Endothelial cell of umbilical vein (primary cell): ENCODE results near the gene ZG16B. TPM values are rescaled to one million over a fixed set of nuclear protein-coding genes. Genes with fewer than 3 reads are reported as not detected.

Source experiments
- BruUV-seq: library from RNA; stranded (reverse); fragments of 400-500 nt; replicated peaks from 2 replicates; lab custom pipeline; 2021; lab: Mats Ljungman, UMichigan
- CTCF ChIA-PET: fragments of 300-600, 350-600 bp; sonication (Branson Sonifier 250); formaldehyde crosslinking; loops from one replicate; lab custom pipeline; 2021; ENCODE audit warnings: antibody characterized with exemption, inconsistent platforms; lab: Charles Lee
- POLR2A ChIA-PET: fragments of 300-600, 350-600 bp; sonication (Branson Sonifier 250); formaldehyde crosslinking; loops from one replicate; lab custom pipeline; 2021; ENCODE audit warnings: antibody characterized with exemption, inconsistent platforms; lab: Charles Lee
- DNase-seq: peaks from one replicate; pipeline ENCODE4 v3.0.0-alpha.2; 2011; ENCODE audit warnings: low read depth, low spot score
- FAIRE-seq: peaks from 2 replicates; lab custom pipeline; 2011; peaks lifted over from hg19 to GRCh38; lab: Jason Lieb, UNC
- H2AFZ ChIP-seq: 2 replicates; pipeline ENCODE4 v1.6.0; 2012; ENCODE audit warnings: low read depth, low read length, control low read depth, inconsistent platforms
- H3K27ac ChIP-seq: 2 replicates; pipeline ENCODE4 v1.5.1; 2011; ENCODE audit warnings: low read depth, mild to moderate bottlenecking, control low read depth, low read length, moderate library complexity; ENCODE audit not compliant: insufficient read depth
- H3K27me3 ChIP-seq, 2 experiments: 2 replicates each; pipeline versions ENCODE4 v1.6.0 to v1.6.1; 2011; ENCODE audit warnings: low read length in 2 of 2, mixed read lengths in 1 of 2; ENCODE audit not compliant: control insufficient read depth in 2 of 2, insufficient read depth in 2 of 2
- H3K36me3 ChIP-seq, 2 experiments: 2 replicates in 1 of 2; 3 replicates in 1 of 2; pipeline ENCODE4 v1.5.1; 2011; ENCODE audit warnings: low read length in 2 of 2, mild to moderate bottlenecking in 1 of 2, moderate library complexity in 1 of 2; ENCODE audit not compliant: control insufficient read depth in 2 of 2, insufficient read depth in 2 of 2; ENCODE audit errors: extremely low read depth in 1 of 2
- H3K4me1 ChIP-seq: 3 replicates; pipeline ENCODE4 v1.5.1; 2011; ENCODE audit warnings: mild to moderate bottlenecking, low read length; ENCODE audit not compliant: control insufficient read depth, insufficient read depth; ENCODE audit errors: extremely low read depth
- H3K4me2 ChIP-seq: 2 replicates; pipeline ENCODE4 v1.6.1; 2011; ENCODE audit warnings: low read length, control low read depth, mixed read lengths; ENCODE audit not compliant: insufficient read depth
- H3K4me3 ChIP-seq, 3 experiments: fragments of 200-600 bp in 1 of 3; sonication (generic), shearing (Covaris generic) in 1 of 3; replicated peaks in 1 of 3; 2 replicates each; pipeline ENCODE4 v1.5.1; 2011 to 2016; ENCODE audit warnings: control low read depth in 3 of 3, low read length in 3 of 3, mild to moderate bottlenecking in 2 of 3, inconsistent platforms in 1 of 3, low read depth in 1 of 3, moderate library complexity in 1 of 3; ENCODE audit not compliant: insufficient read depth in 1 of 3
- H3K79me2 ChIP-seq: 2 replicates; pipeline ENCODE4 v1.6.0; 2012; ENCODE audit warnings: low read length, inconsistent platforms; ENCODE audit not compliant: control insufficient read depth, insufficient read depth
- H3K9ac ChIP-seq: replicated peaks from 2 replicates; pipeline ENCODE3; 2011; ENCODE audit warnings: low read length, control low read depth; ENCODE audit not compliant: insufficient read depth; ENCODE audit errors: extremely low read depth
- H3K9me1 ChIP-seq: replicated peaks from 3 replicates; pipeline ENCODE4 v1.6.0; 2011; ENCODE audit warnings: mild to moderate bottlenecking, low read length; ENCODE audit not compliant: control insufficient read depth, insufficient read depth; ENCODE audit errors: extremely low read depth
- H3K9me3 ChIP-seq: replicated peaks from 2 replicates; pipeline ENCODE4 v1.5.1; 2012; ENCODE audit warnings: low read length, inconsistent platforms; ENCODE audit not compliant: control insufficient read depth, insufficient read depth
- H4K20me1 ChIP-seq: replicated peaks from 2 replicates; pipeline ENCODE3; 2011; ENCODE audit warnings: mild to moderate bottlenecking, low read length; ENCODE audit not compliant: control insufficient read depth, insufficient read depth; ENCODE audit errors: extremely low read depth
- EZH2 ChIP-seq: IDR thresholded peaks from 2 replicates; pipeline ENCODE4 v1.6.1; 2012; ENCODE audit warnings: borderline replicate concordance, low read depth, mild to moderate bottlenecking, moderate library complexity, low read length, inconsistent platforms; ENCODE audit not compliant: severe bottlenecking
- FOS ChIP-seq: IDR thresholded peaks from 2 replicates; pipeline ENCODE4 v1.6.1; 2011; ENCODE audit warnings: mild to moderate bottlenecking, low read length, moderate library complexity, borderline replicate concordance; ENCODE audit not compliant: insufficient read depth
- GATA2 ChIP-seq: IDR thresholded peaks from 2 replicates; pipeline ENCODE4 v1.7.0; 2011; ENCODE audit warnings: low read depth, mild to moderate bottlenecking, moderate library complexity, mixed read lengths, low read length; ENCODE audit not compliant: insufficient read length, insufficient read depth
- JUN ChIP-seq: IDR thresholded peaks from 2 replicates; pipeline ENCODE4 v1.6.1; 2011; ENCODE audit warnings: borderline replicate concordance, low read depth; ENCODE audit not compliant: insufficient read length, insufficient read depth
- MYC ChIP-seq: IDR thresholded peaks from one replicate; pipeline ENCODE4 v1.6.1; 2011; ENCODE audit warnings: mild to moderate bottlenecking, low read depth, low read length
- POLR2A ChIP-seq: IDR thresholded peaks from 2 replicates; pipeline ENCODE4 v1.6.1; 2012; ENCODE audit warnings: low read depth, mild to moderate bottlenecking, control low read depth, low read length
- POLR2AphosphoS5 ChIP-seq: IDR thresholded peaks from 2 replicates; pipeline ENCODE4 v1.6.1; 2012; ENCODE audit warnings: low read depth, mild to moderate bottlenecking, control low read depth, low read length, moderate library complexity; ENCODE audit not compliant: insufficient read depth
- dilution Hi-C: fragments of 300-500 bp; cut with MboI; formaldehyde crosslinking; loops from one replicate; pipeline ENCODE4 v1.15.0; 2019; ENCODE audit warnings: low sequenced_read_pairs; ENCODE audit not compliant: extremely low pct_ligation_motif_present
- intact Hi-C: fragments of 100-400 bp; cut with micrococcal nuclease; formaldehyde crosslinking; loops from one replicate; pipeline ENCODE4 v1.10.0; 2022
- polyA plus RNA-seq, 4 experiments: library from polyadenylated mRNA; depleted of rRNA in 3 of 4; stranded (reverse) in 3 of 4; unstranded in 1 of 4; fragments of >200 nt; gene quantifications; 2 replicates each; pipeline versions ENCODE4 v1.2.1 to v1.2.3, GENCODE V29; 2011 to 2012; ENCODE audit warnings: missing spikeins in 1 of 4
- total RNA-seq: library from RNA; stranded (reverse); gene quantifications from 2 replicates; pipeline ENCODE4 v1.2.3, GENCODE V29; 2021
- TF ChIP-seq, protein P1 (sequence below): IDR thresholded peaks from 2 replicates; pipeline ENCODE4 v1.6.1; 2011; ENCODE audit not compliant: insufficient read depth, insufficient read length
- TF ChIP-seq, protein P2 (sequence below), 2 donors: IDR thresholded peaks; 1 replicate in 1 of 2; 2 replicates in 1 of 2; pipeline ENCODE4 v1.5.1; 2011; ENCODE audit warnings: low read length in 2 of 2, mild to moderate bottlenecking in 2 of 2, moderate library complexity in 2 of 2, control low read depth in 1 of 2, inconsistent platforms in 1 of 2, low read depth in 1 of 2; ENCODE audit not compliant: insufficient read depth in 1 of 2; ENCODE audit errors: extremely low read depth in 1 of 2

ZG16B gene
- total and polyA plus RNA-seq, 2 donors (not counting 3 experiments of a cell fraction or from before 2014, with no cell fraction given): 0.22 TPM; not detected in 1

DNA sequence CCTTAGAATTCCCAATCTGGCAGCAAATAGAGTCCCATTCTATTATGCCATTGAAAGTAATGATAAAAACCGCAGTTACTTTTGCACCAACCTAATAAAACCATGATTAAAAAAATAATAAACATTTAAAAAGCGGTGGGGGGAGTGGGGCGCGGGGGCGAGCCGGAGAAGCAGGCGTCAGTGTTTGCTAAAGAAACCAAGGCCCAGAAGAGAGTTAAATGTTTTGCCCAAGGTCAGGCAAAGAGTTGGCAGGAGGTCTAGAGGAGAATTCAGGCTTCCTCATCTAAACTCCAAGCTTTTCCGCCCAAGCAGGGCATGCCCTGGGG, 37.5 kb downstream of the ZG16B start:
- Histone ChIP-seq H3K79me2 (no peaks in the 10 kb centered on the region), H3K9me3 (no peaks in the 10 kb centered on the region), H3K36me3 (no peaks in the 10 kb centered on the region), H3K4me3 (peak overlapping the region in 2 of 3 experiments; percentile 34 to 45), H3K27me3 (peaks cover 0 to 2% of the 10 kb centered on the region in 2 experiments), H3K27ac (peak overlapping the region; percentile 81), H3K9me1 (no peaks in the 10 kb centered on the region), H3K4me1 (peaks cover 5% of the 10 kb centered on the region), H3K4me2 (peak overlapping the region; percentile 42), H2AFZ (peak overlapping the region; percentile 45), H4K20me1 (no peaks in the 10 kb centered on the region), H3K9ac (peak overlapping the region; percentile 80)
- CTCF ChIA-PET: interaction anchor here (0.6 to 13.6 kb wide), 21 partner anchors 11 to 147 kb away, joined by 3 to 372 read pairs (median 7); partner anchors contain the start of genes ELOB, FLYWCH1, FLYWCH2 and PAQR4
- DNase-seq (no peak), FAIRE-seq (no peak)
- TF ChIP-seq EZH2 (no peak), MYC (no peak), GATA2 (no peak), POLR2A (no peak), FOS (no peak), JUN (no peak), POLR2AphosphoS5 (no peak)
- TF ChIP-seq, protein P1, sequence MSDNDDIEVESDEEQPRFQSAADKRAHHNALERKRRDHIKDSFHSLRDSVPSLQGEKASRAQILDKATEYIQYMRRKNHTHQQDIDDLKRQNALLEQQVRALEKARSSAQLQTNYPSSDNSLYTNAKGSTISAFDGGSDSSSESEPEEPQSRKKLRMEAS: no peak
- TF ChIP-seq, protein P2, sequence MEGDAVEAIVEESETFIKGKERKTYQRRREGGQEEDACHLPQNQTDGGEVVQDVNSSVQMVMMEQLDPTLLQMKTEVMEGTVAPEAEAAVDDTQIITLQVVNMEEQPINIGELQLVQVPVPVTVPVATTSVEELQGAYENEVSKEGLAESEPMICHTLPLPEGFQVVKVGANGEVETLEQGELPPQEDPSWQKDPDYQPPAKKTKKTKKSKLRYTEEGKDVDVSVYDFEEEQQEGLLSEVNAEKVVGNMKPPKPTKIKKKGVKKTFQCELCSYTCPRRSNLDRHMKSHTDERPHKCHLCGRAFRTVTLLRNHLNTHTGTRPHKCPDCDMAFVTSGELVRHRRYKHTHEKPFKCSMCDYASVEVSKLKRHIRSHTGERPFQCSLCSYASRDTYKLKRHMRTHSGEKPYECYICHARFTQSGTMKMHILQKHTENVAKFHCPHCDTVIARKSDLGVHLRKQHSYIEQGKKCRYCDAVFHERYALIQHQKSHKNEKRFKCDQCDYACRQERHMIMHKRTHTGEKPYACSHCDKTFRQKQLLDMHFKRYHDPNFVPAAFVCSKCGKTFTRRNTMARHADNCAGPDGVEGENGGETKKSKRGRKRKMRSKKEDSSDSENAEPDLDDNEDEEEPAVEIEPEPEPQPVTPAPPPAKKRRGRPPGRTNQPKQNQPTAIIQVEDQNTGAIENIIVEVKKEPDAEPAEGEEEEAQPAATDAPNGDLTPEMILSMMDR (IDR thresholded peaks at IDR 0.05; ENCODE audit: extremely low read depth in 1 of 2, insufficient read depth in 1 of 2, low read depth in 1 of 2, low read length in 2 of 2): no peak
- POLR2A ChIA-PET: interaction anchor here (0.7 to 1.3 kb wide), 2 partner anchors 15 to 28 kb away, joined by 3 to 8 read pairs; partner anchors contain the start of gene FLYWCH2
- no TSS peak for BruUV-seq
- intact Hi-C loops: no loop called here
- dilution Hi-C loops: no loop called here
